DOHH2 (cell line): ENCODE results near the gene SLC66A1.

Experiments
- H3F3A ChIP-seq: fragments of 200-600 bp; sonication (generic), shearing (Covaris generic); 2 replicates; pipeline ENCODE4 v1.6.0; 2016; ENCODE audit warnings: antibody characterized with exemption, mild to moderate bottlenecking; ENCODE audit not compliant: control insufficient read depth, insufficient read depth
- H3K27ac ChIP-seq: fragments of 200-600 bp; sonication (generic); 2 replicates; pipeline ENCODE4 v1.5.1; 2014; ENCODE audit warnings: low read depth, mild to moderate bottlenecking, low read length, moderate library complexity
- H3K27me3 ChIP-seq: fragments of 200-600 bp; sonication (generic); 2 replicates; pipeline ENCODE4 v1.6.1; 2014; ENCODE audit warnings: mild to moderate bottlenecking, low read length, mixed read lengths; ENCODE audit not compliant: control insufficient read depth
- H3K36me3 ChIP-seq: fragments of 200-600 bp; sonication (generic); 2 replicates; pipeline ENCODE4 v1.6.1; 2014; ENCODE audit warnings: mild to moderate bottlenecking, low read length, moderate library complexity, mixed read lengths; ENCODE audit not compliant: control insufficient read depth
- H3K4me1 ChIP-seq: fragments of 200-600 bp; sonication (generic); 2 replicates; pipeline ENCODE4 v1.6.1; 2014; ENCODE audit warnings: mild to moderate bottlenecking, low read length, mixed read lengths; ENCODE audit not compliant: control insufficient read depth
- H3K4me2 ChIP-seq: fragments of 200-600 bp; sonication (generic); 2 replicates; pipeline ENCODE4 v1.6.0; 2014; ENCODE audit warnings: mild to moderate bottlenecking, low read length, moderate library complexity
- H3K4me3 ChIP-seq: fragments of 200-600 bp; sonication (generic); 2 replicates; pipeline ENCODE4 v1.5.1; 2014; ENCODE audit warnings: mild to moderate bottlenecking, low read length, mixed read lengths
- H3K79me2 ChIP-seq: fragments of 200-600 bp; sonication (generic); 2 replicates; pipeline ENCODE4 v1.6.1; 2014; ENCODE audit warnings: mild to moderate bottlenecking, low read length, mixed read lengths; ENCODE audit not compliant: control insufficient read depth
- H3K9me2 ChIP-seq: fragments of 200-600 bp; sonication (generic); replicated peaks from 2 replicates; pipeline ENCODE4 v1.6.1; 2014; ENCODE audit warnings: mild to moderate bottlenecking, low read length, mixed read lengths; ENCODE audit not compliant: control insufficient read depth
- H3K9me3 ChIP-seq: fragments of 200-600 bp; sonication (generic); 2 replicates; pipeline ENCODE4 v1.6.1; 2014; ENCODE audit warnings: antibody characterized with exemption, low read length, mixed read lengths; ENCODE audit not compliant: control insufficient read depth, insufficient read depth
- H4K20me1 ChIP-seq: fragments of 200-600 bp; sonication (generic); 2 replicates; pipeline ENCODE4 v1.6.0; 2014; ENCODE audit warnings: low read depth, mild to moderate bottlenecking, antibody characterized with exemption, low read length, moderate library complexity; ENCODE audit not compliant: control insufficient read depth, insufficient read depth
- EZH2phosphoT487 ChIP-seq: fragments of 200-600 bp; sonication (generic); IDR thresholded peaks from 2 replicates; pipeline ENCODE4 v1.6.1; 2017; ENCODE audit warnings: borderline replicate concordance, mild to moderate bottlenecking, antibody characterized with exemption, low read length, moderate library complexity, mixed read lengths
- TF ChIP-seq, protein P1 (sequence below): fragments of 200-600 bp; sonication (generic); IDR thresholded peaks from one replicate; pipeline ENCODE4 v1.5.1; 2014; ENCODE audit warnings: antibody characterized with exemption, mild to moderate bottlenecking, low read depth, low read length; ENCODE audit not compliant: poor library complexity, severe bottlenecking

The SLC66A1 gene

DNA sequence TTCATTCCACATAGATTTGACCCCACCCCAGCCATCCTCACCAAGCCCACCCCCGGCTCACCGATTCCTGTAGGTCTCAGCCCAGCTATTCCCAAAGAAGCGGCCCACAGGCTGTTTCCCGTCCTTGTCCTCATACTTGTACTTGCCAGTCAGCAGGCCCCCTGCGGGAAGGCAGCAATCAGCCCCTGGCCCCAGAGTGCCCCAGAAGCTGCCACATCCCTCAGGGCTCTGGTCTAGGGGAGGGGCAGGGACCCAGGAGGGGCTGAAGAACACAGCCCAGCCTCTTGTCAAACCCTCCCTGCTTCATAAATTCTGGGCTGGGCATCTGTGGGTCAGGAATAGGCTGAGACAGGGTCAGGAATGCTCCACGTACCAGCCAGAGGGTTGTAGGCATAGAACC lies 5.2 kb upstream of the SLC66A1 start:
- peaks cover 10% of the 10 kb centered on the region for H3K4me1 ChIP-seq
- 0 out of 2 replicates have a peak, but pooled peaks cover 3% of the 10 kb centered on the region for H3F3A ChIP-seq
- H3K79me2 ChIP-seq: peaks cover 18% of the 10 kb centered on the region
- no peaks in the 10 kb centered on the region for H3K9me2 ChIP-seq
- no peak overlapping the region for H3K4me3 ChIP-seq
- H3K27me3 ChIP-seq: no peaks in the 10 kb centered on the region
- no peak overlapping the region for H3K27ac ChIP-seq
- H3K4me2 ChIP-seq: no peak overlapping the region
- no peaks in the 10 kb centered on the region for H3K9me3 ChIP-seq
- peaks cover 54% of the 10 kb centered on the region for H3K36me3 ChIP-seq
- H4K20me1 ChIP-seq: no peaks in the 10 kb centered on the region
- no peak for TF ChIP-seq EZH2phosphoT487
- TF ChIP-seq, protein P1, sequence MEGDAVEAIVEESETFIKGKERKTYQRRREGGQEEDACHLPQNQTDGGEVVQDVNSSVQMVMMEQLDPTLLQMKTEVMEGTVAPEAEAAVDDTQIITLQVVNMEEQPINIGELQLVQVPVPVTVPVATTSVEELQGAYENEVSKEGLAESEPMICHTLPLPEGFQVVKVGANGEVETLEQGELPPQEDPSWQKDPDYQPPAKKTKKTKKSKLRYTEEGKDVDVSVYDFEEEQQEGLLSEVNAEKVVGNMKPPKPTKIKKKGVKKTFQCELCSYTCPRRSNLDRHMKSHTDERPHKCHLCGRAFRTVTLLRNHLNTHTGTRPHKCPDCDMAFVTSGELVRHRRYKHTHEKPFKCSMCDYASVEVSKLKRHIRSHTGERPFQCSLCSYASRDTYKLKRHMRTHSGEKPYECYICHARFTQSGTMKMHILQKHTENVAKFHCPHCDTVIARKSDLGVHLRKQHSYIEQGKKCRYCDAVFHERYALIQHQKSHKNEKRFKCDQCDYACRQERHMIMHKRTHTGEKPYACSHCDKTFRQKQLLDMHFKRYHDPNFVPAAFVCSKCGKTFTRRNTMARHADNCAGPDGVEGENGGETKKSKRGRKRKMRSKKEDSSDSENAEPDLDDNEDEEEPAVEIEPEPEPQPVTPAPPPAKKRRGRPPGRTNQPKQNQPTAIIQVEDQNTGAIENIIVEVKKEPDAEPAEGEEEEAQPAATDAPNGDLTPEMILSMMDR: no peak

DNA sequence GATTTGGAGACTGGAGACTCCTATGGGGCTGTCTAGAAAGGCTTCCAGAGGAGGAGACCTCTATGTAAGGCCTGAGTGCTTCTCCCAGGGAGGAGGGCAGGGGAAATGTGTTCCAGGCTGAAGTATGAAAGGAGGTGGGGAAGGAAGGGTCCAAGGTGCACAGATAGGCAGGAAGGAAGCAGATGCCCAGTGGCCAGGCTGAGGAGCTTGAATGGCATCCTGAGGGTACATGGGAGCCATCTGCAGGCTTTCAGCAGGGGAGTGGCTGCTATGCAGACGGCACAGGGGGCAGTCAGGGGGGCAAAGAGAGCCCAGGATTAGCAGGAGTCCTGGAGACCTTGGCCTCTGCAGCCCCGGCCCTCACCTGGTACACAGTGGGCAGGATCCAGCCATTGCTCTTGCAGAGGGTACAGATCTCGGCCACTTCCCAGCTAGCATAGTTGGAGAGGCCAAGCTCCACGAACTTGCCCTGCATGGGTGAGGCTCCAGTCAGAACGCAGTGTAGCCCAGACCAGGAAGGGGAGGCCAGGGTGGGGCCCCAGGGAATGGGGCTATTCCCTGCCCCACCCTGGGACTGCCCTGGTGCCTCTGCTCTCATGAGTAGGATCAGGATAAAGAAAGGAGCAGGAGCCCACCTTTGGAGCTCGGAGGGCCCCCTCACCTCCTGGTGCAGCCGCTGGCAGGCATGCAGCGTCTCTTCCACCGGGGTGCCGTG lies 4.2 kb upstream of the SLC66A1 start:
- peaks cover 16% of the 10 kb centered on the region for H3K4me1 ChIP-seq
- peaks cover 25% of the 10 kb centered on the region for H3K79me2 ChIP-seq
- H3K27ac ChIP-seq: no peak overlapping the region
- H3F3A ChIP-seq: peaks cover 4% of the 10 kb centered on the region
- H3K36me3 ChIP-seq: peaks cover 51% of the 10 kb centered on the region
- H3K4me2 ChIP-seq: no peak overlapping the region
- H3K9me3 ChIP-seq: no peaks in the 10 kb centered on the region
- H3K27me3 ChIP-seq: no peaks in the 10 kb centered on the region
- TF ChIP-seq, protein P1: no peak
- TF ChIP-seq EZH2phosphoT487: no peak
- no peak overlapping the region for H3K4me3 ChIP-seq
- no peaks in the 10 kb centered on the region for H4K20me1 ChIP-seq
- no peaks in the 10 kb centered on the region for H3K9me2 ChIP-seq

DNA sequence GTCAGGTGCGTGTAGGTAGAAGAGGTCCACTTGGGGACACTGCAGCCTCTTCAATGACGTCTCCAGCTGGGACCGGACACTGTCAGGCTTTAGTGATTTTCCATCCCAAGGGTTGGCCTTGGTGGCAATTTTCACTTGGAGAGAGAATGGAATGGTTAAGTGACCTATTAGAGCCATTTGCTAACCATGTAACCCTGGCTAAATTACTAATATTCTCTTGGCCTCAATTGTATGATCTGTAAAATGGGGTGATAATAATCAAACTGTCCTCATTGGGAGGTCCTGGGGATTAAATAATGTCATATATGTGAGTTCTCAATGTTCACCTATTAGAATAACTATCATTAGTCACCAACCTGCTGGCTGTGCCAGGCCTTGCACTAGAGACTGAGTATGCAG lies 3.6 kb upstream of the SLC66A1 start:
- H3K79me2 ChIP-seq: peaks cover 25% of the 10 kb centered on the region
- peaks cover 47% of the 10 kb centered on the region for H3K36me3 ChIP-seq
- H3F3A ChIP-seq: peaks cover 9% of the 10 kb centered on the region
- H4K20me1 ChIP-seq: no peaks in the 10 kb centered on the region
- H3K27me3 ChIP-seq: no peaks in the 10 kb centered on the region
- H3K4me1 ChIP-seq: peaks cover 22% of the 10 kb centered on the region
- H3K4me3 ChIP-seq: no peak overlapping the region
- no peaks in the 10 kb centered on the region for H3K9me2 ChIP-seq
- TF ChIP-seq, protein P1: no peak
- TF ChIP-seq EZH2phosphoT487: no peak
- no peak overlapping the region for H3K27ac ChIP-seq
- H3K4me2 ChIP-seq: no peak overlapping the region
- H3K9me3 ChIP-seq: no peaks in the 10 kb centered on the region
